ENCODE data around the gene CEP89.
"Not testable (repeated sequence)": the region's sequence is repeated elsewhere in the genome, so short reads cannot be mapped to it uniquely, and the experiment has no call there.

- not testable (repeated sequence) for TF ChIP-seq CTCF, POLR2A (IDR thresholded peaks at IDR 0.05)
Observed at GRCh38 chr19:32885255-32885654, 86.5 kb downstream of the CEP89 start.
